Chondrocyte (in vitro differentiated cells): ENCODE measurements around the gene TC2N. TPM values are rescaled to one million over a fixed set of nuclear protein-coding genes. Genes with fewer than 3 reads are reported as not detected.

ENCODE experiments used
- DNase-seq: peaks from one replicate; pipeline ENCODE4 v3.0.0; 2021; ENCODE audit warnings: mixed read lengths, low spot score
- H3K27ac Mint-ChIP-seq: one replicate; pipeline ENCODE4 v1.8.0; 2021; ENCODE audit warnings: mild to moderate bottlenecking, moderate library complexity, mixed read lengths; ENCODE audit not compliant: unreplicated experiment
- H3K27me3 Mint-ChIP-seq: 2 replicates; pipeline ENCODE4 v1.8.0; 2021; ENCODE audit warnings: low read depth, mixed read lengths
- H3K36me3 Mint-ChIP-seq: 2 replicates; pipeline ENCODE4 v1.8.0; 2021; ENCODE audit warnings: low read depth, mixed read lengths
- H3K4me1 Mint-ChIP-seq: 2 replicates; pipeline ENCODE4 v1.8.0; 2021; ENCODE audit warnings: low read depth, mild to moderate bottlenecking, mixed read lengths
- H3K4me3 Mint-ChIP-seq: one replicate; pipeline ENCODE4 v1.8.0; 2021; ENCODE audit warnings: mild to moderate bottlenecking, moderate library complexity, mixed read lengths; ENCODE audit not compliant: unreplicated experiment
- H3K9me3 Mint-ChIP-seq: 2 replicates; pipeline ENCODE4 v1.8.0; 2021; ENCODE audit warnings: low read depth, mixed read lengths
- total RNA-seq: library from RNA; stranded (reverse); gene quantifications from 3 replicates; pipeline ENCODE4 v1.2.1, GENCODE V29; 2021
- TF ChIP-seq, protein P1 (sequence below): fragments of 200-600 bp; sonication (generic); IDR thresholded peaks from 2 replicates; pipeline ENCODE4 v1.5.0; 2021; ENCODE audit warnings: antibody characterized with exemption, mild to moderate bottlenecking, moderate library complexity

Gene TC2N
- total RNA-seq, 1 donor from 2014 or later: 11.2 TPM

DNA sequence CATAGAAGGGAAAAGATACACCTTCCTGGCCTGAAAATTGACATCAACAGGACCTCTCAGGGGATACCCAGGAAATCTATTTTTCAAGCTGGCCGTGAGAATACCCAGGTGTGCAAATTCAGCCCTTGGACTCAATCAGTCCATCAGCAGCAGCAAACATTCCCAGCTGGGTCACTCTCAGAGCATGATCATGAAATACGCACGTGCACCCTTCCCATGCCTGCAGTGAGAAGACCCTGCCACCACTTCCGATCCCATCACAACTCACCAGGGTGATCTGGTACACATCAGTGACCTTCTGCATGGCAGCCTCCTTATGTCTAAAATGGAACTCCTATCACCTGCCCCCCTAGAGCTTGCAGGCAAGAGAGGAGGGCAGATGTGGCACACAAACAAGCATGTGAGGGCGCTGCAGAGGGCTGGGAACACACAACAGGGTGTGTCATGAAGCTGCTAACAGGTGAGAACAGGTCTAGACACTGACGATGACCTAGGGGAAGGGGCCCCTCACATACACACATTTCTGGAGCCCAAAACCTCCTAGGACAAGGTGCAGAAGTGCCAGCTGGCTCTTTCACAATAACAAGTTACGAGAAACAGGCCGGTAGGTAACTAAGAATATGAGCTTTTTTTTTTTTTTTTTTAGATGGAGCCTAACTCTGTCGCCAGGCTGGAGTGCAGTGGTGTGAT lies 37.8 kb upstream of the TC2N start:
- H3K27ac Mint-ChIP-seq: peak overlapping the region; percentile 32
- no peak overlapping the region for H3K4me3 Mint-ChIP-seq
- peaks cover 77% of the 10 kb centered on the region for H3K4me1 Mint-ChIP-seq
- H3K36me3 Mint-ChIP-seq: peaks cover 31% of the 10 kb centered on the region
- TF ChIP-seq, protein P1, sequence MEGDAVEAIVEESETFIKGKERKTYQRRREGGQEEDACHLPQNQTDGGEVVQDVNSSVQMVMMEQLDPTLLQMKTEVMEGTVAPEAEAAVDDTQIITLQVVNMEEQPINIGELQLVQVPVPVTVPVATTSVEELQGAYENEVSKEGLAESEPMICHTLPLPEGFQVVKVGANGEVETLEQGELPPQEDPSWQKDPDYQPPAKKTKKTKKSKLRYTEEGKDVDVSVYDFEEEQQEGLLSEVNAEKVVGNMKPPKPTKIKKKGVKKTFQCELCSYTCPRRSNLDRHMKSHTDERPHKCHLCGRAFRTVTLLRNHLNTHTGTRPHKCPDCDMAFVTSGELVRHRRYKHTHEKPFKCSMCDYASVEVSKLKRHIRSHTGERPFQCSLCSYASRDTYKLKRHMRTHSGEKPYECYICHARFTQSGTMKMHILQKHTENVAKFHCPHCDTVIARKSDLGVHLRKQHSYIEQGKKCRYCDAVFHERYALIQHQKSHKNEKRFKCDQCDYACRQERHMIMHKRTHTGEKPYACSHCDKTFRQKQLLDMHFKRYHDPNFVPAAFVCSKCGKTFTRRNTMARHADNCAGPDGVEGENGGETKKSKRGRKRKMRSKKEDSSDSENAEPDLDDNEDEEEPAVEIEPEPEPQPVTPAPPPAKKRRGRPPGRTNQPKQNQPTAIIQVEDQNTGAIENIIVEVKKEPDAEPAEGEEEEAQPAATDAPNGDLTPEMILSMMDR: no peak
- no peaks in the 10 kb centered on the region for H3K27me3 Mint-ChIP-seq
- H3K9me3 Mint-ChIP-seq: no peaks in the 10 kb centered on the region
- no peak for DNase-seq

DNA sequence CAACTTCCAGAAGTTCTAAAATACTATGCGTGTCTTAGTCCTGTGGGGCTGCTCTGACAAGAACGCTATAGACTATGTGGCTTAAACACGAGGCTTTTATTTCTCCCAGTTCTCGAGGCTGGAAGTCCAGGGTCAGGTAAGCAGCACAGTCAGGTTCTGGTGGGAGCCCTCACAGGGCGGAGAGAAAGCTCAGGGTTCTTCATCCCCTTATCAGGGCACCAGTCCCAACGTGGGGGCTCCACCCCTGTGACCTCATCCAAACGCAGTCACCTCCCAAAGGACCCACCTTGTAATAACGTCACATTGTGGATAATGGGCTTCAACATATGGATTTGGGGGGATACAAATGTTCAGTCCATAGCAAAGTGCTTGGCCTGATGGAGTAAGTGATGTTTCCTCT lies 37.1 kb upstream of the TC2N start:
- Mint-ChIP-seq H3K27ac (no peak overlapping the region), H3K4me1 (peaks cover 79% of the 10 kb centered on the region)
- TF ChIP-seq, protein P1: no peak

DNA sequence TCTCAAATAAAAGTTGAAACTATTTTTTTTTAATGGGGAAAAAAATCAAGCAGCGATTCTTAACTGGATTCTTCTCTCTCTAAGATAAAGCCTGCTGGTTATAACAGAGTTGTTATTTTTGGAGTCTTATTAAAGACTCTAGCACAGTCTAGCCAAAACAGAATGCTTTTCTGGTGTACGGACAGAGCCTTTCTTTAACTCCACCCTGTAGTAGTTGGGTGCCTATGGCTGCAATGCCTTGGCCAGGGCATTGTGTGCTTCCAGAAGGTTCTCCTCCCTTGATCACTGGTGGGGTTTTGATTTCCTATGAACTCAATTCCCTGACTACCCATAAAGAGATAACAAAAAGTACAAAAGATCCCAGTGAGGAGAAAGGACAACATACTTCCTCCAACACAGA lies 35.7 kb upstream of the TC2N start:
- no peak for DNase-seq
- Mint-ChIP-seq H3K4me3 (no peak overlapping the region), H3K9me3 (no peaks in the 10 kb centered on the region), H3K4me1 (peaks cover 87% of the 10 kb centered on the region), H3K27me3 (no peaks in the 10 kb centered on the region), H3K27ac (peak overlapping the region; percentile 83), H3K36me3 (peaks cover 22% of the 10 kb centered on the region)
- TF ChIP-seq, protein P1: no peak

More for the DNA sequence above, 37.1 kb upstream of the TC2N start:
- peaks cover 28% of the 10 kb centered on the region for H3K36me3 Mint-ChIP-seq
- no peaks in the 10 kb centered on the region for H3K27me3 Mint-ChIP-seq
- DNase-seq: no peak
- no peak overlapping the region for H3K4me3 Mint-ChIP-seq
- H3K9me3 Mint-ChIP-seq: no peaks in the 10 kb centered on the region

DNA sequence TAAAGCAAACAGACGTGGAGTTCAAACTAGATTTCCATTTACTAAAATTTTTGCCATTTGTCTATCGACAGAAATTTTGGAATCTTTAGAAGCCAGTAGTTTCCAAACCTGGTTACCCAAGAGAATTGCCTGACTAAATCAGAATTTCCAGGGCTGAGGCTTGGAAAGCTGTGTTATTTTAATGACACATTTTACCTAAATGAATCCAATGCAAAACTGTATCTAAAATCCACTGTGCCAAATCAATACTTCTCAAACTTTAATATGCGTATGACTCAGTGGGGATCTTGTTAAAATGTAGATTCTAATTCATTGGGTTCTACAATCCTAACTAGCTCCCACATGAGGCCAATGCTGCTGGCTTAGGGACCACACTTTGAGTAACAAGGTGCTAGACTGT lies 35.0 kb upstream of the TC2N start:
- peaks cover 16% of the 10 kb centered on the region for H3K36me3 Mint-ChIP-seq
- no peaks in the 10 kb centered on the region for H3K27me3 Mint-ChIP-seq
- TF ChIP-seq, protein P1: no peak
- no peaks in the 10 kb centered on the region for H3K9me3 Mint-ChIP-seq
- peaks cover 89% of the 10 kb centered on the region for H3K4me1 Mint-ChIP-seq
- H3K27ac Mint-ChIP-seq: peak overlapping the region; percentile 83
- DNase-seq: no peak
- no peak overlapping the region for H3K4me3 Mint-ChIP-seq

DNA sequence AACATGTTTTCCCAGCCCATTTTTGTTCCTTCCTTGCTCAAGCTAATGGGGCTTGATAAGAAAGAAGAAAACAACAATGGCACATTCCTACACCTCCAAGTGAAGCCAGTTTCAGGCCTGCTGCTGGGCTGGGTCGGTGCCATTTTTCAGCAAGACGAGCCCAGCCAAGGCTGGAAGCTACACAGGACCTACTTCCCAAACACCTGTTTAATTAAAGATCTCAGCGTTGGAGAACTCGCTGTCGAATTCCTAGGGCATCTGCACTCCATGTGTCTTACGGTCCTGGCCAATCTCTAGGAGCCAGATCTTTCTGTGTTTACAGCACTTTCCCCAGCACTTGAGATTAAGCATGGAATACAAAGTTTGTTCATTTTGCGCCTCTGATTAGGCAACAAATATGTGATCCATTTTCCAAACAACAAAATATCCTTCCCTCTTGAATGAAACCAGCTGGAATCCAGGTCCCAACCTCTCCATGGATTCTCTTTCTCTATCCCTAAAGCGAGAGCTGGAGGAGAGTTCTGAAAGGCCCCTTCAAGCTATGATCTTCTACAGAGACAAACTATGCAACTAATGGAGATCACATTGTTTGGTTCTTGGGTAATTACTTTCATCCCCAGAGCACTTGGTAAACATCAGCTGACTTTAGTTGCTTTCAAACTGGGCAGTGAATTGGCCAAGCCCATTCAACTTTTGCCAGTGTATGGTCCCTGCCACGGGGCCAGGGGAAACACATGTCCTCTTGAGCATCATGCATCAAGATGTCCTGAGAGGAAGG lies 34.3 kb upstream of the TC2N start:
- H3K4me1 Mint-ChIP-seq: peaks cover 90% of the 10 kb centered on the region
- TF ChIP-seq, protein P1: no peak
- peak overlapping the region; percentile 67 for H3K27ac Mint-ChIP-seq
- H3K9me3 Mint-ChIP-seq: no peaks in the 10 kb centered on the region
- DNase-seq: no peak
- peaks cover 10% of the 10 kb centered on the region for H3K36me3 Mint-ChIP-seq
- no peaks in the 10 kb centered on the region for H3K27me3 Mint-ChIP-seq
- no peak overlapping the region for H3K4me3 Mint-ChIP-seq
